HEK293 (cell line): ENCODE results near the gene FRYL.
A peak's percentile ranks its signal among the peaks of the same experiment; 100 is the strongest.

ENCODE experiments used
- CTCF ChIA-PET: fragments of 350-600 bp; formaldehyde crosslinking; extraction: SDS; loops from one replicate; lab custom pipeline; 2021; ENCODE audit warnings: antibody characterized with exemption; lab: Yijun Ruan, JAX
- POLR2A ChIA-PET: fragments of 300-600 bp; formaldehyde crosslinking; extraction: SDS; loops from one replicate; lab custom pipeline; 2020; ENCODE audit warnings: antibody characterized with exemption, inconsistent platforms; lab: Yijun Ruan, JAX
- H3K27ac ChIP-seq: fragments of 200-500 bp; sonication (Bioruptor generic); 2 replicates; pipeline ENCODE4 v1.5.1; 2014; ENCODE audit warnings: low read depth, low read length, control low read depth, inconsistent platforms; ENCODE audit errors: extremely low read depth
- H3K36me3 ChIP-seq, 2 experiments: fragments of 200-500 bp in 1 of 2; sonication (Bioruptor generic) in 1 of 2; 1 replicate in 1 of 2; 2 replicates in 1 of 2; pipeline ENCODE4 v1.5.1; 2014 to 2017; ENCODE audit warnings: inconsistent platforms in 2 of 2, low read length in 2 of 2; ENCODE audit not compliant: control insufficient read depth in 2 of 2, insufficient read depth in 1 of 2
- H3K4me1 ChIP-seq: fragments of 200-500 bp; sonication (Bioruptor generic); 2 replicates; pipeline ENCODE4 v1.5.1; 2014; ENCODE audit warnings: mild to moderate bottlenecking, low read length, inconsistent platforms; ENCODE audit not compliant: control insufficient read depth, insufficient read depth
- H3K4me3 ChIP-seq: 2 replicates; pipeline ENCODE4 v1.5.1; 2011; ENCODE audit warnings: low read depth, mild to moderate bottlenecking, control low read depth, low read length, moderate library complexity
- H3K9me3 ChIP-seq: fragments of 200-500 bp; sonication (Bioruptor generic); 2 replicates; pipeline ENCODE4 v1.5.1; 2014; ENCODE audit warnings: low read depth, low read length, inconsistent platforms; ENCODE audit not compliant: control insufficient read depth, insufficient read depth
- AEBP2 ChIP-seq: fragments of 450-650 bp; formaldehyde crosslinking; IDR thresholded peaks from 2 replicates; pipeline ENCODE4 v1.5.1; 2016; ENCODE audit warnings: missing biosample characterization, missing genetic modification characterization, borderline replicate concordance
- BCL11B ChIP-seq: fragments of 450-650 bp; formaldehyde crosslinking; IDR thresholded peaks from 2 replicates; pipeline ENCODE4 v1.5.1; 2016; ENCODE audit warnings: low read depth, missing biosample characterization, missing genetic modification characterization
- HOXD13 ChIP-seq: sonication (generic); formaldehyde crosslinking; IDR thresholded peaks from 2 replicates; pipeline ENCODE4 v1.8.0; 2022; ENCODE audit warnings: missing genetic modification reagents, borderline replicate concordance
- MYNN ChIP-seq: fragments of 450-650 bp; formaldehyde crosslinking; IDR thresholded peaks from 2 replicates; pipeline ENCODE4 v1.5.1; 2016; ENCODE audit warnings: missing biosample characterization, missing genetic modification characterization, borderline replicate concordance
- OSR2 ChIP-seq: fragments of 450-650 bp; formaldehyde crosslinking; IDR thresholded peaks from 2 replicates; pipeline ENCODE4 v1.5.1; 2016; ENCODE audit warnings: missing biosample characterization, missing genetic modification characterization
- REST ChIP-seq: fragments of 450-650 bp; formaldehyde crosslinking; IDR thresholded peaks from 2 replicates; pipeline ENCODE4 v1.5.1; 2016; ENCODE audit warnings: missing biosample characterization, missing genetic modification characterization
- SALL2 ChIP-seq: fragments of 450-650 bp; formaldehyde crosslinking; IDR thresholded peaks from 2 replicates; pipeline ENCODE4 v1.5.0; 2017; ENCODE audit warnings: missing biosample characterization, mild to moderate bottlenecking, missing genetic modification characterization, borderline replicate concordance
- SP3 ChIP-seq: fragments of 450-650 bp; formaldehyde crosslinking; IDR thresholded peaks from 2 replicates; pipeline ENCODE4 v1.5.1; 2016; ENCODE audit warnings: missing biosample characterization, missing genetic modification characterization
- YY1 ChIP-seq: fragments of 450-650 bp; formaldehyde crosslinking; IDR thresholded peaks from 2 replicates; pipeline ENCODE4 v1.5.1; 2018; ENCODE audit warnings: missing biosample characterization, missing genetic modification characterization
- ZBTB11 ChIP-seq: fragments of 450-650 bp; formaldehyde crosslinking; conservative IDR thresholded peaks from 2 replicates; pipeline ENCODE4 v1.5.1; 2016; ENCODE audit warnings: low read depth, missing biosample characterization, missing genetic modification characterization
- ZBTB44 ChIP-seq: fragments of 450-650 bp; IDR thresholded peaks from 2 replicates; pipeline ENCODE4 v1.5.1; 2018; ENCODE audit warnings: missing biosample characterization, mild to moderate bottlenecking, missing genetic modification characterization
- ZFP3 ChIP-seq: fragments of 450-650 bp; formaldehyde crosslinking; IDR thresholded peaks from 2 replicates; pipeline ENCODE4 v1.5.1; 2016; ENCODE audit warnings: low read depth, missing biosample characterization, missing genetic modification characterization
- ZFP41 ChIP-seq: fragments of 450-650 bp; formaldehyde crosslinking; IDR thresholded peaks from 2 replicates; pipeline ENCODE4 v1.5.1; 2016; ENCODE audit warnings: missing biosample characterization, missing genetic modification characterization, borderline replicate concordance
- ZNF221 ChIP-seq: fragments of 450-650 bp; formaldehyde crosslinking; IDR thresholded peaks from 2 replicates; pipeline ENCODE4 v1.5.1; 2017; ENCODE audit warnings: missing biosample characterization, missing genetic modification characterization, borderline replicate concordance
- ZNF26 ChIP-seq: fragments of 450-650 bp; formaldehyde crosslinking; IDR thresholded peaks from 2 replicates; pipeline ENCODE4 v1.5.1; 2016; ENCODE audit warnings: missing biosample characterization, missing genetic modification characterization
- ZNF292 ChIP-seq: fragments of 450-650 bp; formaldehyde crosslinking; IDR thresholded peaks from 2 replicates; pipeline ENCODE4 v1.5.1; 2016; ENCODE audit warnings: low read depth, missing biosample characterization, missing genetic modification characterization, borderline replicate concordance
- ZNF341 ChIP-seq: fragments of 450-650 bp; formaldehyde crosslinking; IDR thresholded peaks from 2 replicates; pipeline ENCODE4; 2016; ENCODE audit warnings: low read depth, missing biosample characterization, missing genetic modification characterization
- ZNF514 ChIP-seq: fragments of 450-650 bp; formaldehyde crosslinking; IDR thresholded peaks from 2 replicates; pipeline ENCODE4 v1.5.1; 2016; ENCODE audit warnings: missing biosample characterization, missing genetic modification characterization
- ZNF621 ChIP-seq: fragments of 450-650 bp; formaldehyde crosslinking; IDR thresholded peaks from 2 replicates; pipeline ENCODE4 v1.5.1; 2017; ENCODE audit warnings: missing biosample characterization, missing genetic modification characterization
- ZNF624 ChIP-seq: fragments of 450-650 bp; formaldehyde crosslinking; IDR thresholded peaks from 2 replicates; pipeline ENCODE4 v1.5.1; 2017; ENCODE audit warnings: missing biosample characterization, missing genetic modification characterization
- ZNF664 ChIP-seq: fragments of 450-650 bp; formaldehyde crosslinking; IDR thresholded peaks from 2 replicates; pipeline ENCODE4 v1.5.1; 2016; ENCODE audit warnings: missing biosample characterization, missing genetic modification characterization
- ZNF707 ChIP-seq: fragments of 450-650 bp; formaldehyde crosslinking; IDR thresholded peaks from 2 replicates; pipeline ENCODE4 v1.5.1; 2016; ENCODE audit warnings: missing biosample characterization, missing genetic modification characterization

Gene FRYL

GRCh38 chr4:48668254-48669017, 111.6 kb downstream of the FRYL start:
- TF ChIP-seq SP3 (tag by site-specific recombination) (no peak), MYNN (tag by site-specific recombination) (0 out of 2 replicates have a peak, but pooled peaks have one; percentile 31)
- H3K9me3 ChIP-seq, result no peaks in the 10 kb centered on the region
- H3K36me3 ChIP-seq, result no peaks in the 10 kb centered on the region
- H3K4me3 ChIP-seq, result no peak overlapping the region
- POLR2A ChIA-PET, result no interaction called here
- no peak overlapping the region for H3K27ac ChIP-seq
- CTCF ChIA-PET, result no interaction called here
- H3K4me1 ChIP-seq, result no peaks in the 10 kb centered on the region

GRCh38 chr4:48667148-48667547, 112.9 kb downstream of the FRYL start:
- POLR2A ChIA-PET, result no interaction called here
- Histone ChIP-seq H3K4me1 (no peaks in the 10 kb centered on the region), H3K4me3 (no peak overlapping the region), H3K27ac (no peak overlapping the region), H3K9me3 (no peaks in the 10 kb centered on the region), H3K36me3 (no peaks in the 10 kb centered on the region; a peak in 1 of 3 replicates)
- TF ChIP-seq ZFP41 (no peak), ZNF221 (tag by site-specific recombination) (no peak), YY1 (tag by site-specific recombination) (no peak), ZNF707 (tag by site-specific recombination) (no peak), ZNF621 (tag by site-specific recombination) (no peak), REST (tag by site-specific recombination) (no peak), SALL2 (tag by site-specific recombination) (no peak), AEBP2 (tag by site-specific recombination) (no peak), ZBTB11 (tag by site-specific recombination) (no peak), OSR2 (tag by site-specific recombination) (no peak), ZNF292 (tag by site-specific recombination) (no peak), ZBTB44 (tag by site-specific recombination) (no peak), ZNF341 (tag by site-specific recombination) (no peak), ZNF624 (no peak), ZNF664 (tag by site-specific recombination) (no peak), HOXD13 (CRISPR knock-in tag) (no peak), ZNF514 (tag by site-specific recombination) (no peak), ZNF26 (tag by site-specific recombination) (no peak), ZFP3 (tag by site-specific recombination) (no peak), BCL11B (no peak)
- CTCF ChIA-PET, result interaction anchor here (0.6 kb wide), 1 partner anchor 261 kb away, joined by 7 read pairs; no protein-coding TSS in a partner anchor
